GM21619 (cell line): Measurements from ENCODE around the gene TPX2.
"Not testable (repeated sequence)": the region's sequence is repeated elsewhere in the genome, so short reads cannot be mapped to it uniquely, and the experiment has no call there.

Source experiments
- ATAC-seq: cut with Tn5 transposase; IDR thresholded peaks from one replicate; pipeline ENCODE4 v1.9.1; 2021; ENCODE audit not compliant: unreplicated experiment

Gene TPX2

GRCh38 chr20:31811796-31812728 is 73.0 kb downstream of the TPX2 start:
- no peak for ATAC-seq

- no peak for ATAC-seq
Observed at GRCh38 chr20:31813611-31814010, 74.5 kb downstream of the TPX2 start.

GRCh38 chr20:31814142-31814541 is 75.1 kb downstream of the TPX2 start:
- not testable (repeated sequence) for ATAC-seq

GRCh38 chr20:31815408-31816188 is 76.5 kb downstream of the TPX2 start:
- ATAC-seq, result no peak

GRCh38 chr20:31816221-31816620 is 77.1 kb downstream of the TPX2 start:
- no peak for ATAC-seq

GRCh38 chr20:31817461-31817860 is 78.4 kb downstream of the TPX2 start:
- ATAC-seq, result no peak

GRCh38 chr20:31818376-31818908 is 79.4 kb downstream of the TPX2 start:
- ATAC-seq, result no peak

GRCh38 chr20:31819083-31819784 is 80.1 kb downstream of the TPX2 start, which contains the start of gene MYLK2:
Gene MYLK2 (plus strand): TSS chr20:31819356. CDS start chr20:31819581, 225 bp downstream.
- no peak for ATAC-seq

GRCh38 chr20:31820228-31820627 is 81.1 kb downstream of the TPX2 start:
- no peak for ATAC-seq

GRCh38 chr20:31821427-31821826 is 82.3 kb downstream of the TPX2 start:
- no peak for ATAC-seq

GRCh38 chr20:31822421-31823330 is 83.6 kb downstream of the TPX2 start:
- ATAC-seq, result no peak

GRCh38 chr20:31823360-31824124 is 84.5 kb downstream of the TPX2 start:
- ATAC-seq, result no peak

GRCh38 chr20:31824125-31824485 is 85.0 kb downstream of the TPX2 start:
- no peak for ATAC-seq

- ATAC-seq, result no peak
Observed at GRCh38 chr20:31824554-31825313, 85.6 kb downstream of the TPX2 start.

- no peak for ATAC-seq
Observed at GRCh38 chr20:31826074-31826473, 87.0 kb downstream of the TPX2 start.

- no peak for ATAC-seq
Observed at GRCh38 chr20:31827059-31827458, 88.0 kb downstream of the TPX2 start.

GRCh38 chr20:31828016-31828415 is 88.9 kb downstream of the TPX2 start:
- ATAC-seq, result not testable (repeated sequence)

- no peak for ATAC-seq
Observed at GRCh38 chr20:31829731-31830130, 90.6 kb downstream of the TPX2 start.
